Astrocyte (in vitro differentiated cells and primary cell): ENCODE results near the gene CCN5.

ENCODE experiments used
- CTCF ChIP-seq: IDR thresholded peaks from 2 replicates; pipeline ENCODE4 v1.5.1; 2011; ENCODE audit warnings: low read depth, mild to moderate bottlenecking, inconsistent platforms, low read length, moderate library complexity; ENCODE audit not compliant: insufficient read depth
- EZH2 ChIP-seq: IDR thresholded peaks from 2 replicates; pipeline ENCODE4 v1.6.1; 2012; ENCODE audit warnings: mild to moderate bottlenecking, low read length, inconsistent platforms; ENCODE audit not compliant: insufficient read depth

GRCh38 chr20:44709797-44710196, 5.4 kb upstream of the CCN5 start:
- TF ChIP-seq CTCF (no peak), EZH2 (no peak)
